Nephron progenitor cell (in vitro differentiated cells): ENCODE data around the gene SEMA3C.

Source experiments
- DNase-seq: peaks from one replicate; pipeline ENCODE4 v3.0.0; 2021
- H3K27ac Mint-ChIP-seq: 2 replicates; pipeline ENCODE4 v1.8.0; 2021; ENCODE audit warnings: mild to moderate bottlenecking, moderate library complexity, mixed read lengths
- H3K27me3 Mint-ChIP-seq: 2 replicates; pipeline ENCODE4 v1.8.0; 2021; ENCODE audit warnings: mild to moderate bottlenecking, low read depth, mixed read lengths; ENCODE audit not compliant: poor library complexity
- H3K36me3 Mint-ChIP-seq: 2 replicates; pipeline ENCODE4 v1.8.0; 2021; ENCODE audit warnings: low read depth, mixed read lengths
- H3K4me1 Mint-ChIP-seq: 2 replicates; pipeline ENCODE4 v1.8.0; 2021; ENCODE audit warnings: mixed read lengths
- H3K4me3 Mint-ChIP-seq: 2 replicates; pipeline ENCODE4 v1.8.0; 2021; ENCODE audit warnings: mild to moderate bottlenecking, moderate library complexity, mixed read lengths
- H3K9me3 Mint-ChIP-seq: 2 replicates; pipeline ENCODE4 v1.8.0; 2021; ENCODE audit warnings: mild to moderate bottlenecking, moderate library complexity, mixed read lengths
- CTCF ChIP-seq: fragments of 200-600 bp; sonication (generic); IDR thresholded peaks from 2 replicates; pipeline ENCODE4 v1.5.0; 2021; ENCODE audit warnings: antibody characterized with exemption

Gene SEMA3C

GRCh38 chr7:80760292-80760691, 158.6 kb downstream of the SEMA3C start:
- H3K27ac Mint-ChIP-seq = peak overlapping the region; percentile 14
- H3K9me3 Mint-ChIP-seq = no peaks in the 10 kb centered on the region
- H3K4me1 Mint-ChIP-seq = peaks cover 31% of the 10 kb centered on the region
- H3K27me3 Mint-ChIP-seq = no peaks in the 10 kb centered on the region
- no peak for TF ChIP-seq CTCF
- H3K4me3 Mint-ChIP-seq = peak overlapping the region; percentile 44
- DNase-seq = no peak
- peaks cover 63% of the 10 kb centered on the region for H3K36me3 Mint-ChIP-seq

DNA sequence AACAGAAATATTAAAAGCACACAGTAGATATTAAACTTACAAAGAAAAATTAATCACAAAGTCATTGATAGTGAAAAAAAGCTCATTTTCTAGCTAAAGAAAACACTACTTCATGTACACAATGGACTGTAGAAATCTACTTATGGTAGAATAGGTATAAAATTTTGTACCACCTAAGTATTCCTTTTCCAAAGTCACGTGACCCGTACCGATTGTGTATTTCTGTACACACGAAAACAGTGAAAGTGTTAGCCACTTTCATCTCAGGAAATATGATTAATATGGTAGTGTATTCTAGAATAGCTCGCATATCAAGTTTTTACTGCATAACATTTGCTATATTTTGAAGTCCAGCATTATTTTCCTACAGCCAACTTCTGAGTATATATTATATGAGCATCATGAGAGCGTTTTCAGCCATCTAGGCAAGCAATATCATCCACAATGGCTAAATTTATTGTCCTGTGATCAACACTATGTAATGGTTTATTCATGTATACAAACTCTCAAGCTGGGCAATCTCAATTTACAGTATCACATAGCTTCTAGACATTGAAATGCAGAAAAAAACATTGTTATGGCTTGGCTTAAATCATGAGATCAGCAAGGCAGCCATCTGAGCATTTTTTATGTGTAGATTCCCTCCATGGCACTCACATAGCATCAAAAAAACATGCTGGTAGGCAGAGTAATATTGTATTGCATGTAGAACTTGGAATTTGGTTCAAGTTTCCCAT, 165.7 kb downstream of the SEMA3C start:
- DNase-seq = no peak
- Mint-ChIP-seq H3K36me3 (peaks cover 53% of the 10 kb centered on the region), H3K4me3 (no peak overlapping the region), H3K27me3 (no peaks in the 10 kb centered on the region), H3K27ac (no peak overlapping the region), H3K9me3 (no peaks in the 10 kb centered on the region), H3K4me1 (peaks cover 20% of the 10 kb centered on the region)
- no peak for TF ChIP-seq CTCF

DNA sequence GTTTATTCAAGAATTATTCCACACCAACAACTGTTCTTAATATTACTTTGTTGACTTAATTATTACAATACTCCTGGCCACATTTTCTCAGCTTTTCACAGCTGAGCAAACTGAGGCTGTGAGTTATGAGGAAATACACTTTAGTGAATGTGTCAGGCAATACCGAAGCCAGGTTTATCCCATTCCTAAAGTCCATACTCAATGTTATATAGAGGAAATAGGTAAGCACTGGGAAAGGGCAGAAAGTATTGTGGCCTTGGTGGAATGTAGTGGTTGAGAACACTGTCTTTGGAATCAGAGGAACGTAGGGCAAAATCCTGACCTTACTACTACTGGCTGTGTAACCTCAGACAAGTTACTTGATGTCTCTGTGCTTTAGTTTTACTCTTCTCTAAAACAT, 169.6 kb downstream of the SEMA3C start:
- DNase-seq = no peak
- no peaks in the 10 kb centered on the region for H3K9me3 Mint-ChIP-seq
- H3K36me3 Mint-ChIP-seq = peaks cover 51% of the 10 kb centered on the region
- no peak for TF ChIP-seq CTCF
- peaks cover 27% of the 10 kb centered on the region for H3K4me1 Mint-ChIP-seq
- peak overlapping the region; percentile 10 for H3K27ac Mint-ChIP-seq
- H3K4me3 Mint-ChIP-seq = no peak overlapping the region
- no peaks in the 10 kb centered on the region for H3K27me3 Mint-ChIP-seq

- H3K9me3 Mint-ChIP-seq = no peaks in the 10 kb centered on the region
- peaks cover 27% of the 10 kb centered on the region for H3K4me1 Mint-ChIP-seq
- peak overlapping the region; percentile 85 for H3K27ac Mint-ChIP-seq
- H3K36me3 Mint-ChIP-seq = peaks cover 54% of the 10 kb centered on the region
- H3K4me3 Mint-ChIP-seq = peak overlapping the region; percentile 58
- DNase-seq = peak; percentile 18
- no peaks in the 10 kb centered on the region for H3K27me3 Mint-ChIP-seq
- no peak for TF ChIP-seq CTCF
These were observed 170.3 kb downstream of the SEMA3C start for GRCh38 chr7:80748363-80749042.

DNA sequence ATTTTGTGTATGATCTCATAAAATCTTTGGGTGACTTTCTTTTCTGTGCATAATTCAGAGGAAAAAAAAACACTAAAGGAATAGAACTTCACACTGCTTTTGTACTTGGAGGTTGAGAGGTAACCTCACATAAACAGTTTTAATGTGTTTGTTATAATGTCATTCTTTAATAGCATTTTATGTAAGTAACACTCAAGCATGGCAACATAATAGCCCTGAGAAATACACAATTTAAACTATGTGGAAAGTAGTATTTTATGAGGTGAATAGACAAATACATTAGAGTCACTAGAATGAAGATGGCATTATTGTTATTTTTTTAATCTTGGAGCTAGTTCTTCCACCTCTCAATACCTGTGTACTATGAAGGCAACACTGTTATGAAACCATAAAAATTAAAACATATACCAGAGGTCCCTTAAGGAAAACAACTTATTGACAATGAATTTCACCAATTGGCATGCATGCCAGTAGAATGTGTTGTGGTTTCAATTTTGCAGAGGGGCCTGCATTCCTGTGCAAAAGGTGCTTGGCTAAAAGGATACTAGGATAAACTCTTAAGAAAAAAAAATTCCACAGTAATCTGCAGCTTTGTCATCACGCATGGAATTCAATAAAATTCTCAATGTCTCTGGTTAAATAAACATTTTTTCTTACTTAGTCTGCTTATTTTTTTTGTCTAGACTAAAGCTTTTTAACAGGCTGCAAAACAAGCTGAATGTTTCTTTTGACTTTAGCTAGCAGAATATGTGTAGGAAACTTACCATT, 177.9 kb downstream of the SEMA3C start:
- no peaks in the 10 kb centered on the region for H3K27me3 Mint-ChIP-seq
- peaks cover 2% of the 10 kb centered on the region for H3K9me3 Mint-ChIP-seq
- H3K36me3 Mint-ChIP-seq = peaks cover 22% of the 10 kb centered on the region
- no peak overlapping the region for H3K4me3 Mint-ChIP-seq
- DNase-seq = no peak
- peaks cover 5% of the 10 kb centered on the region for H3K4me1 Mint-ChIP-seq
- H3K27ac Mint-ChIP-seq = no peak overlapping the region
- no peak for TF ChIP-seq CTCF
